CD4-positive, alpha-beta memory T cell (primary cell): ENCODE measurements around the gene PHLDB3. TPM values are rescaled to one million over a fixed set of nuclear protein-coding genes. Genes with fewer than 3 reads are reported as not detected.

ENCODE experiments used
- CTCF ChIA-PET: fragments of 350-600 bp; sonication (Branson Sonifier 250); formaldehyde crosslinking; loops from one replicate; lab custom pipeline; 2021; ENCODE audit warnings: inconsistent platforms; ENCODE audit not compliant: partially characterized antibody; lab: Charles Lee
- POLR2A ChIA-PET: fragments of 350-600 bp; sonication (Branson Sonifier 250); formaldehyde crosslinking; loops from one replicate; lab custom pipeline; 2021; ENCODE audit not compliant: partially characterized antibody; lab: Charles Lee
- DNase-seq, 5 donors: peaks; one replicate each; pipeline versions ENCODE4 v3.0.0 to v3.0.0-alpha.2; 2020 to 2022; ENCODE audit warnings: mixed read lengths in 1 of 5
- H3K27ac ChIP-seq: one replicate; pipeline ENCODE4 v1.7.0; 2013; ENCODE audit warnings: low read depth, low read length
- H3K27me3 ChIP-seq: 2 replicates; pipeline ENCODE4 v1.7.0; 2013; ENCODE audit warnings: mild to moderate bottlenecking, low read length, moderate library complexity; ENCODE audit not compliant: insufficient read depth
- H3K36me3 ChIP-seq: 2 replicates; pipeline ENCODE4 v1.7.0; 2013; ENCODE audit warnings: mild to moderate bottlenecking, low read length, moderate library complexity; ENCODE audit not compliant: insufficient read depth
- H3K4me1 ChIP-seq: 2 replicates; pipeline ENCODE4 v1.7.0; 2013; ENCODE audit warnings: mild to moderate bottlenecking, low read length, moderate library complexity; ENCODE audit not compliant: insufficient read depth
- H3K4me3 ChIP-seq, 2 donors: one replicate each; pipeline ENCODE4 v1.7.0; 2013; ENCODE audit warnings: low read length in 2 of 2, mild to moderate bottlenecking in 1 of 2
- H3K9me3 ChIP-seq, 2 donors: one replicate each; pipeline ENCODE4 v1.7.0; 2013; ENCODE audit warnings: low read length in 2 of 2, control low read depth in 1 of 2; ENCODE audit not compliant: control insufficient read depth in 1 of 2
- H3K27ac Mint-ChIP-seq, 7 donors: one replicate each; pipeline ENCODE4 v1.8.0; 2020 to 2021; ENCODE audit warnings: mixed read lengths in 7 of 7, mild to moderate bottlenecking in 6 of 7, inconsistent platforms in 3 of 7, moderate library complexity in 3 of 7
- H3K27me3 Mint-ChIP-seq, 2 donors: one replicate each; pipeline ENCODE4 v1.8.0; 2020 to 2021; ENCODE audit warnings: mixed read lengths in 2 of 2
- H3K36me3 Mint-ChIP-seq, 2 donors: one replicate each; pipeline ENCODE4 v1.8.0; 2020 to 2021; ENCODE audit warnings: mixed read lengths in 2 of 2, inconsistent platforms in 1 of 2, mild to moderate bottlenecking in 1 of 2
- H3K4me1 Mint-ChIP-seq, 4 donors: one replicate each; pipeline ENCODE4 v1.8.0; 2020 to 2021; ENCODE audit warnings: mixed read lengths in 4 of 4, mild to moderate bottlenecking in 1 of 4
- H3K4me3 Mint-ChIP-seq, 8 donors: one replicate each; pipeline ENCODE4 v1.8.0; 2020 to 2021; ENCODE audit warnings: mixed read lengths in 8 of 8, mild to moderate bottlenecking in 7 of 8, moderate library complexity in 6 of 8, inconsistent platforms in 3 of 8
- H3K9me3 Mint-ChIP-seq, 8 donors: one replicate each; pipeline ENCODE4 v1.8.0; 2020 to 2021; ENCODE audit warnings: mixed read lengths in 8 of 8, mild to moderate bottlenecking in 5 of 8, inconsistent platforms in 3 of 8, moderate library complexity in 1 of 8
- intact Hi-C: fragments of 100-400 bp; cut with micrococcal nuclease; formaldehyde crosslinking; loops from one replicate; pipeline ENCODE4 v1.15.1; 2023
- polyA plus RNA-seq, 2 donors: library from polyadenylated mRNA; unstranded; fragments of 300-500 nt; fragmentation: Illumina TruSeq; gene quantifications; one replicate each; pipeline ENCODE4 v1.2.3, GENCODE V29; 2021
- total RNA-seq, 2 experiments: library from RNA; stranded (reverse); gene quantifications; one replicate each; pipeline ENCODE4 v1.2.3, GENCODE V29; 2021

The PHLDB3 gene
- total and polyA plus RNA-seq, 4 experiments from 2014 or later: 1.3 to 47.3 (median 21.2) TPM

- intact Hi-C loops: no loop called here
- Histone ChIP-seq H3K27me3 (no peaks in the 10 kb centered on the region), H3K27ac (no peak overlapping the region), H3K9me3 (no peaks in the 10 kb centered on the region), H3K4me1 (peaks cover 1% of the 10 kb centered on the region), H3K4me3 (no peak overlapping the region), H3K36me3 (peaks cover 34% of the 10 kb centered on the region)
- Mint-ChIP-seq H3K4me1 (peaks cover 0 to 8% (median 3%) of the 10 kb centered on the region in 4 donors), H3K4me3 (no peak overlapping the region), H3K27ac (no peak overlapping the region), H3K36me3 (peaks cover 49 to 53% of the 10 kb centered on the region in 2 donors), H3K9me3 (peaks cover 0 to 12% (median 3%) of the 10 kb centered on the region in 8 donors), H3K27me3 (no peaks in the 10 kb centered on the region)
- ChIA-PET POLR2A (no interaction called here), CTCF (interaction anchor here (1.0 to 1.8 kb wide), 2 partner anchors 17 to 56 kb away, joined by 3 to 10 read pairs; no protein-coding TSS in a partner anchor)
- no peak for DNase-seq
Measured at GRCh38 chr19:43538922-43539321, 34.4 kb upstream of the PHLDB3 start.

- intact Hi-C loops: loop anchor here (2.0 to 5.0 kb wide), 2 partner anchors 20 to 42 kb away; partner anchors contain the start of genes PINLYP and XRCC1
- H3K9me3 ChIP-seq: no peaks in the 10 kb centered on the region
- Mint-ChIP-seq H3K4me3 (peak overlapping the region in 3 of 8 donors; percentile 12 to 69 (median 43)), H3K36me3 (peaks cover 24 to 35% of the 10 kb centered on the region in 2 donors), H3K27ac (peak overlapping the region in 6 of 7 donors; percentile 57 to 95 (median 85)), H3K9me3 (peaks cover 0 to 12% (median 3%) of the 10 kb centered on the region in 8 donors), H3K27me3 (no peaks in the 10 kb centered on the region), H3K4me1 (peaks cover 10 to 22% (median 15%) of the 10 kb centered on the region in 4 donors)
- no peak overlapping the region for H3K27ac ChIP-seq
- ChIA-PET POLR2A (interaction anchor here (1.1 to 2.8 kb wide), 4 partner anchors 21 to 71 kb away, joined by 3 to 19 read pairs (median 10); partner anchors contain the start of genes IRGQ, PHLDB3 and ZNF576), CTCF (interaction anchor here (0.6 to 21.6 kb wide), 10 partner anchors 9 to 96 kb away, joined by 3 to 835 read pairs (median 6); partner anchors contain the start of genes IRGQ and ZNF576)
- no peaks in the 10 kb centered on the region for H3K27me3 ChIP-seq
- peak in 2 of 5 donors; percentile 11 to 39 for DNase-seq
- peaks cover 11% of the 10 kb centered on the region for H3K36me3 ChIP-seq
- H3K4me1 ChIP-seq: peaks cover 17% of the 10 kb centered on the region
- no peak overlapping the region for H3K4me3 ChIP-seq
Measured at GRCh38 chr19:43534816-43535761, 30.5 kb upstream of the PHLDB3 start.

- H3K36me3 ChIP-seq: peaks cover 9% of the 10 kb centered on the region
- no peak for DNase-seq
- no peak overlapping the region for H3K4me3 ChIP-seq
- no peaks in the 10 kb centered on the region for H3K27me3 ChIP-seq
- Mint-ChIP-seq H3K36me3 (peaks cover 20 to 31% of the 10 kb centered on the region in 2 donors), H3K27ac (peak overlapping the region; percentile 95 to 99 (median 98)), H3K4me3 (peak overlapping the region; percentile 91 to 99 (median 98)), H3K4me1 (peaks cover 10 to 22% (median 15%) of the 10 kb centered on the region in 4 donors), H3K9me3 (peaks cover 0 to 11% (median 3%) of the 10 kb centered on the region in 8 donors), H3K27me3 (no peaks in the 10 kb centered on the region)
- peaks cover 17% of the 10 kb centered on the region for H3K4me1 ChIP-seq
- no peaks in the 10 kb centered on the region for H3K9me3 ChIP-seq
- ChIA-PET POLR2A (interaction anchor here (1.1 to 4.0 kb wide), 11 partner anchors 10 to 96 kb away, joined by 3 to 31 read pairs (median 15); partner anchors contain the start of genes IRGQ, PHLDB3, PINLYP and XRCC1), CTCF (interaction anchor here (1.0 to 21.6 kb wide), 5 partner anchors 10 to 96 kb away, joined by 3 to 835 read pairs (median 40); partner anchors contain the start of genes IRGQ and ZNF576)
- intact Hi-C loops: loop anchor here (2.0 to 5.0 kb wide), 2 partner anchors 20 to 43 kb away; partner anchors contain the start of genes PINLYP and XRCC1
- peak overlapping the region; percentile 53 for H3K27ac ChIP-seq
Measured at GRCh38 chr19:43534305-43534815, 29.8 kb upstream of the PHLDB3 start.

GRCh38 chr19:43533546-43534304, 29.2 kb upstream of the PHLDB3 start:
- Histone ChIP-seq H3K27ac (peak overlapping the region; percentile 53), H3K9me3 (no peaks in the 10 kb centered on the region), H3K27me3 (no peaks in the 10 kb centered on the region), H3K4me3 (peak overlapping the region; percentile 69 to 88), H3K4me1 (peaks cover 17% of the 10 kb centered on the region), H3K36me3 (peaks cover 2% of the 10 kb centered on the region)
- intact Hi-C loops: loop anchor here (1.0 to 5.0 kb wide), 5 partner anchors 21 to 63 kb away; partner anchors contain the start of genes IRGQ, PHLDB3, PINLYP and XRCC1
- ChIA-PET POLR2A (interaction anchor here (0.6 to 4.0 kb wide), 22 partner anchors 8 to 135 kb away, joined by 3 to 31 read pairs (median 5); partner anchors contain the start of genes IRGQ, PHLDB3, PINLYP and PLAUR), CTCF (interaction anchor here (1.2 to 21.6 kb wide), 6 partner anchors 14 to 95 kb away, joined by 3 to 835 read pairs (median 35); partner anchors contain the start of genes IRGQ and ZNF576)
- Mint-ChIP-seq H3K36me3 (peaks cover 13 to 26% of the 10 kb centered on the region in 2 donors), H3K27me3 (no peaks in the 10 kb centered on the region), H3K4me1 (peaks cover 10 to 22% (median 15%) of the 10 kb centered on the region in 4 donors), H3K9me3 (peaks cover 0 to 5% (median 0%) of the 10 kb centered on the region in 8 donors), H3K27ac (peak overlapping the region; percentile 95 to 99 (median 98)), H3K4me3 (peak overlapping the region; percentile 91 to 99 (median 98))
- DNase-seq: peak; percentile 87 to 98 (median 91)

GRCh38 chr19:43532962-43533545, 28.5 kb upstream of the PHLDB3 start, which contains the start of gene ZNF575:
Gene ZNF575 (plus strand): TSS chr19:43533188. CDS start chr19:43534423, 1,235 bp downstream.
- Histone ChIP-seq H3K27me3 (no peaks in the 10 kb centered on the region), H3K36me3 (no peaks in the 10 kb centered on the region), H3K4me1 (peaks cover 17% of the 10 kb centered on the region), H3K4me3 (peak within 1 kb of the TSS; percentile 69 to 88), H3K27ac (peak within 1 kb of the TSS; percentile 53), H3K9me3 (no peaks in the 10 kb centered on the region)
- POLR2A ChIA-PET: interaction anchor here (0.6 to 4.0 kb wide), 27 partner anchors 8 to 136 kb away, joined by 3 to 31 read pairs (median 4); partner anchors contain the start of genes IRGQ, PHLDB3, PINLYP and PLAUR
- peaks cover 7 to 20% of the 10 kb centered on the region in 2 donors for H3K36me3 Mint-ChIP-seq
- H3K27ac Mint-ChIP-seq: peak within 1 kb of the TSS; percentile 95 to 99 (median 98)
- CTCF ChIA-PET: interaction anchor here (0.7 to 21.6 kb wide), 11 partner anchors 14 to 136 kb away, joined by 3 to 835 read pairs (median 3); partner anchors contain the start of genes IRGQ and ZNF576
- intact Hi-C loops: loop anchor here (1.0 to 5.0 kb wide), 4 partner anchors 28 to 63 kb away; partner anchors contain the start of genes IRGQ, PHLDB3, PINLYP and XRCC1
- H3K4me3 Mint-ChIP-seq: peak within 1 kb of the TSS; percentile 91 to 99 (median 98)
- H3K9me3 Mint-ChIP-seq: peaks cover 0 to 2% (median 0%) of the 10 kb centered on the region in 8 donors
- DNase-seq: peak; percentile 82 to 88 (median 84)
- peaks cover 10 to 22% (median 15%) of the 10 kb centered on the region in 4 donors for H3K4me1 Mint-ChIP-seq
- no peaks in the 10 kb centered on the region for H3K27me3 Mint-ChIP-seq
